H9 (cell line): Measurements from ENCODE around the gene WNT10A. TPM values are rescaled to one million over a fixed set of nuclear protein-coding genes. Genes with fewer than 3 reads are reported as not detected.

ENCODE experiments used
- DNase-seq: peaks from one replicate; pipeline ENCODE4 v3.0.0-alpha.2; 2017
- H2AFZ ChIP-seq: one replicate; pipeline ENCODE4 v1.6.1; 2013; ENCODE audit warnings: mild to moderate bottlenecking, low read length, control low read depth, moderate library complexity
- H2AK5ac ChIP-seq: 2 replicates; pipeline ENCODE4 v1.6.1; 2013; ENCODE audit warnings: low read length, control low read depth, mixed read lengths; ENCODE audit not compliant: insufficient read length
- H2BK120ac ChIP-seq: one replicate; pipeline ENCODE4 v1.6.1; 2013; ENCODE audit warnings: low read depth, mild to moderate bottlenecking, low read length, control low read depth, inconsistent platforms; ENCODE audit not compliant: poor library complexity, severe bottlenecking
- H2BK12ac ChIP-seq: 2 replicates; pipeline ENCODE4 v1.6.1; 2013; ENCODE audit warnings: low read length, control low read depth, mixed read lengths, low read depth; ENCODE audit not compliant: insufficient read length
- H2BK15ac ChIP-seq: 2 replicates; pipeline ENCODE4 v1.6.1; 2013; ENCODE audit warnings: low read depth, low read length, control low read depth
- H2BK20ac ChIP-seq: one replicate; pipeline ENCODE4 v1.6.1; 2013; ENCODE audit warnings: low read depth, mild to moderate bottlenecking, low read length, control low read depth, inconsistent platforms; ENCODE audit not compliant: poor library complexity, severe bottlenecking
- H2BK5ac ChIP-seq: 2 replicates; pipeline ENCODE4 v1.6.1; 2013; ENCODE audit warnings: low read length, control low read depth, mixed read lengths; ENCODE audit not compliant: insufficient read length
- H3K14ac ChIP-seq: 2 replicates; pipeline ENCODE4 v1.6.1; 2013; ENCODE audit warnings: low read length, control low read depth; ENCODE audit not compliant: insufficient read depth
- H3K18ac ChIP-seq: 2 replicates; pipeline ENCODE4 v1.6.1; 2013; ENCODE audit warnings: low read depth, mild to moderate bottlenecking, mixed read lengths, low read length, control low read depth; ENCODE audit not compliant: insufficient read length
- H3K23ac ChIP-seq: 2 replicates; pipeline ENCODE4 v1.6.1; 2013; ENCODE audit warnings: low read length, control low read depth, mixed read lengths, low read depth; ENCODE audit not compliant: insufficient read length
- H3K23me2 ChIP-seq: 2 replicates; pipeline ENCODE4 v1.6.1; 2013; ENCODE audit warnings: low read depth, mild to moderate bottlenecking, mixed read lengths, low read length, control low read depth; ENCODE audit not compliant: insufficient read length, poor library complexity, severe bottlenecking
- H3K27ac ChIP-seq: 2 replicates; pipeline ENCODE4 v1.5.1; 2013; ENCODE audit warnings: low read length, control low read depth, mixed read lengths, low read depth; ENCODE audit not compliant: insufficient read length
- H3K27me3 ChIP-seq: 2 replicates; pipeline ENCODE4 v1.6.1; 2013; ENCODE audit warnings: low read length, control low read depth, inconsistent platforms; ENCODE audit not compliant: insufficient read depth
- H3K4ac ChIP-seq: 2 replicates; pipeline ENCODE4 v1.6.1; 2013; ENCODE audit warnings: low read depth, mild to moderate bottlenecking, control low read depth, inconsistent platforms, low read length, moderate library complexity
- H3K4me1 ChIP-seq: 2 replicates; pipeline ENCODE4 v1.6.1; 2013; ENCODE audit warnings: low read length, control low read depth, inconsistent platforms; ENCODE audit not compliant: insufficient read depth
- H3K4me2 ChIP-seq: 2 replicates; pipeline ENCODE4 v1.6.1; 2013; ENCODE audit warnings: low read length, control low read depth, mixed read lengths; ENCODE audit not compliant: insufficient read length, insufficient read depth
- H3K56ac ChIP-seq: 2 replicates; pipeline ENCODE4 v1.6.1; 2013; ENCODE audit warnings: low read depth, mild to moderate bottlenecking, mixed read lengths, low read length, control low read depth; ENCODE audit not compliant: insufficient read length
- H3K79me1 ChIP-seq: 2 replicates; pipeline ENCODE4 v1.6.1; 2013; ENCODE audit warnings: low read depth, mild to moderate bottlenecking, moderate library complexity, low read length, control low read depth, inconsistent platforms; ENCODE audit not compliant: insufficient read depth, poor library complexity, severe bottlenecking
- H3K79me2 ChIP-seq: 2 replicates; pipeline ENCODE4 v1.6.1; 2013; ENCODE audit warnings: low read length, control low read depth, inconsistent platforms; ENCODE audit not compliant: insufficient read depth
- H3K9ac ChIP-seq: 2 replicates; pipeline ENCODE4 v1.6.1; 2013; ENCODE audit warnings: low read length, control low read depth, mixed read lengths; ENCODE audit not compliant: insufficient read length; ENCODE audit errors: extremely low read depth
- H3K9me3 ChIP-seq: one replicate; pipeline ENCODE4 v1.6.1; 2013; ENCODE audit warnings: low read depth, low read length, inconsistent platforms; ENCODE audit not compliant: control insufficient read depth
- H3T11ph ChIP-seq: one replicate; pipeline ENCODE4 v1.6.1; 2013; ENCODE audit warnings: mild to moderate bottlenecking, low read length, control low read depth, inconsistent platforms
- H4K20me1 ChIP-seq: one replicate; pipeline ENCODE4 v1.6.1; 2013; ENCODE audit not compliant: control insufficient read depth, insufficient read length, insufficient read depth
- H4K5ac ChIP-seq: 2 replicates; pipeline ENCODE4 v1.6.1; 2013; ENCODE audit warnings: low read depth, mild to moderate bottlenecking, mixed read lengths, low read length, control low read depth; ENCODE audit not compliant: insufficient read length
- H4K8ac ChIP-seq: replicated peaks from 2 replicates; pipeline ENCODE4 v1.6.1; 2013; ENCODE audit warnings: low read length, control low read depth, mixed read lengths, low read depth; ENCODE audit not compliant: insufficient read length
- H4K91ac ChIP-seq: 2 replicates; pipeline ENCODE4 v1.6.1; 2013; ENCODE audit warnings: low read depth, mild to moderate bottlenecking, moderate library complexity, mixed read lengths, low read length, control low read depth; ENCODE audit not compliant: insufficient read length
- H3K27ac Mint-ChIP-seq, 3 experiments: 2 replicates in 2 of 3; 3 replicates in 1 of 3; pipeline ENCODE4 v1.8.0; 2020 to 2021; ENCODE audit warnings: mixed read lengths in 3 of 3, mild to moderate bottlenecking in 1 of 3, moderate library complexity in 1 of 3
- H3K27me3 Mint-ChIP-seq: 2 replicates; pipeline ENCODE4 v1.8.0; 2021; ENCODE audit warnings: low read depth, mild to moderate bottlenecking, moderate library complexity, mixed read lengths
- H3K36me3 Mint-ChIP-seq, 3 experiments: 2 replicates in 2 of 3; 3 replicates in 1 of 3; pipeline ENCODE4 v1.8.0; 2020 to 2021; ENCODE audit warnings: low read depth in 3 of 3, mixed read lengths in 3 of 3; ENCODE audit not compliant: insufficient read depth in 1 of 3
- H3K4me1 Mint-ChIP-seq, 2 experiments: 2 replicates each; pipeline ENCODE4 v1.8.0; 2020; ENCODE audit warnings: mixed read lengths in 2 of 2
- H3K4me3 Mint-ChIP-seq, 2 experiments: 2 replicates in 1 of 2; 3 replicates in 1 of 2; pipeline ENCODE4 v1.8.0; 2020 to 2021; ENCODE audit warnings: mild to moderate bottlenecking in 2 of 2, mixed read lengths in 2 of 2, moderate library complexity in 1 of 2
- H3K9me3 Mint-ChIP-seq, 2 experiments: 2 replicates in 1 of 2; 3 replicates in 1 of 2; pipeline ENCODE4 v1.8.0; 2020; ENCODE audit warnings: mild to moderate bottlenecking in 2 of 2, mixed read lengths in 2 of 2, moderate library complexity in 1 of 2
- WGBS: extraction: QIAGEN DNeasy Blood & Tissue Kit; methylation state at CpG from one replicate; pipeline ENCODE4 v1.1.7; 2013; ENCODE audit warnings: missing lambda C conversion rate, low lambda C conversion rate, mixed read lengths; ENCODE audit not compliant: insufficient read length; ENCODE audit errors: extremely low coverage; 5-methylcytosine and 5-hydroxymethylcytosine counted together
- total RNA-seq: library from RNA; stranded (reverse); gene quantifications from 2 replicates; pipeline ENCODE4 v1.2.1, GENCODE V29; 2021
- TF ChIP-seq, protein P1 (sequence below): fragments of 200-600 bp; sonication (generic); conservative IDR thresholded peaks from 3 replicates; pipeline ENCODE4 v1.8.0; 2021; ENCODE audit warnings: antibody characterized with exemption, mild to moderate bottlenecking

WNT10A gene
- total RNA-seq, 1 experiment from 2014 or later = not detected

DNA sequence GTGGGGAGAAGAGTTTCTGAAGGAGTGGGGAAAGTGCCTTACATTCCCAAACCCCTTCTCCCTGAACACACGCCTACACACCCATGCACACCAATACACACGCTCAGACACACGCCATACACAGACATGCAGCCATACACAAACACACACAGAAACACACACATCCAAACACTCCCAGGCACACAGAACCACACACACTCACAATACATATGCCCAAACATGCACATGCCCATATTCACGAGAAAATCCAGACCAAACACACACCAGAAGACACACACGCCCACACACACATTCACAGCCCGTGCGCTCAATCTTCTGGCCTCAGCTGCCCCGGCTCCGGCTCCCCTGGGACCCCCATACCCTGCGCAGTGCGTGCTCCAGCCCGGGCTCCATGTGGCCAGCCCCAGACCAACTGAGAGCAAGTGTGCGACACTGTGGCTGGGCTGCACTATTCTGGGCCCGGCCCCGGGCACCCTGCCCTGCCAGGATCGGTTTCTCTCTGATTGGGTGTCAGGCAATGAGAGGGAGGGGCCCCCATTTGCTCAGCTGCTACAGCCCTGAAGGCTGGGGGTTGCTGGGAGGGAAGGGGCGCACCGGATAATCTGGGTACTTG is 49.2 kb upstream of the WNT10A start, which contains the start of gene PRKAG3:
Gene PRKAG3, minus strand, starts transcription at position 426 of the 613 bp plus-strand sequence.
- no peak within 1 kb of the TSS for H4K8ac ChIP-seq
- Mint-ChIP-seq H3K9me3 (no peaks in the 10 kb centered on the region), H3K4me1 (peaks cover 3 to 7% of the 10 kb centered on the region in 2 experiments; a peak in 1 of 4 replicates), H3K36me3 (no peaks in the 10 kb centered on the region; a peak in 1 of 7 replicates), H3K4me3 (no peak within 1 kb of the TSS), H3K27ac (peak within 1 kb of the TSS in 1 of 3 experiments; percentile 12; a peak in 2 of 7 replicates), H3K27me3 (peaks cover 25% of the 10 kb centered on the region)
- no peak within 1 kb of the TSS for H3K56ac ChIP-seq
- H3K4ac ChIP-seq = no peak within 1 kb of the TSS
- H3K14ac ChIP-seq = no peak within 1 kb of the TSS
- H3K9me3 ChIP-seq = no peaks in the 10 kb centered on the region
- no peak within 1 kb of the TSS for H3T11ph ChIP-seq
- no peak within 1 kb of the TSS for H2AK5ac ChIP-seq
- H3K27ac ChIP-seq = no peak within 1 kb of the TSS
- H2BK15ac ChIP-seq = no peak within 1 kb of the TSS
- no peaks in the 10 kb centered on the region for H4K20me1 ChIP-seq
- H2AFZ ChIP-seq = no peak within 1 kb of the TSS
- H3K4me2 ChIP-seq = no peak within 1 kb of the TSS
- H3K4me1 ChIP-seq = no peaks in the 10 kb centered on the region
- H3K79me1 ChIP-seq = no peaks in the 10 kb centered on the region
- H3K18ac ChIP-seq = no peak within 1 kb of the TSS
- H2BK20ac ChIP-seq = no peak within 1 kb of the TSS
- no peak within 1 kb of the TSS for H3K9ac ChIP-seq
- H2BK120ac ChIP-seq = no peak within 1 kb of the TSS
- DNase-seq = no peak
- H3K27me3 ChIP-seq = no peaks in the 10 kb centered on the region
- H2BK5ac ChIP-seq = no peak within 1 kb of the TSS
- H3K23ac ChIP-seq = no peak within 1 kb of the TSS
- WGBS = no CpG with 5 or more reads among the region's 18 CpGs
- H2BK12ac ChIP-seq = no peak within 1 kb of the TSS
- no peak within 1 kb of the TSS for H4K91ac ChIP-seq
- H3K79me2 ChIP-seq = no peaks in the 10 kb centered on the region
- H4K5ac ChIP-seq = no peak within 1 kb of the TSS
- TF ChIP-seq, protein P1, sequence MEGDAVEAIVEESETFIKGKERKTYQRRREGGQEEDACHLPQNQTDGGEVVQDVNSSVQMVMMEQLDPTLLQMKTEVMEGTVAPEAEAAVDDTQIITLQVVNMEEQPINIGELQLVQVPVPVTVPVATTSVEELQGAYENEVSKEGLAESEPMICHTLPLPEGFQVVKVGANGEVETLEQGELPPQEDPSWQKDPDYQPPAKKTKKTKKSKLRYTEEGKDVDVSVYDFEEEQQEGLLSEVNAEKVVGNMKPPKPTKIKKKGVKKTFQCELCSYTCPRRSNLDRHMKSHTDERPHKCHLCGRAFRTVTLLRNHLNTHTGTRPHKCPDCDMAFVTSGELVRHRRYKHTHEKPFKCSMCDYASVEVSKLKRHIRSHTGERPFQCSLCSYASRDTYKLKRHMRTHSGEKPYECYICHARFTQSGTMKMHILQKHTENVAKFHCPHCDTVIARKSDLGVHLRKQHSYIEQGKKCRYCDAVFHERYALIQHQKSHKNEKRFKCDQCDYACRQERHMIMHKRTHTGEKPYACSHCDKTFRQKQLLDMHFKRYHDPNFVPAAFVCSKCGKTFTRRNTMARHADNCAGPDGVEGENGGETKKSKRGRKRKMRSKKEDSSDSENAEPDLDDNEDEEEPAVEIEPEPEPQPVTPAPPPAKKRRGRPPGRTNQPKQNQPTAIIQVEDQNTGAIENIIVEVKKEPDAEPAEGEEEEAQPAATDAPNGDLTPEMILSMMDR = no peak
- H3K23me2 ChIP-seq = no peaks in the 10 kb centered on the region
